HCT116 (cell line): ENCODE data around the gene GPANK1. TPM values are rescaled to one million over a fixed set of nuclear protein-coding genes. Genes with fewer than 3 reads are reported as not detected.

Experiments
- ATAC-seq: fragments of 200-7000 bp; cut with Tn5 transposase; 2 replicates; pipeline ENCODE4 v1.9.1; 2020; ENCODE audit warnings: mild to moderate bottlenecking, moderate library complexity
- BruUV-seq: library from RNA; stranded (reverse); fragments of 400-500 nt; replicated peaks from 2 replicates; lab custom pipeline; 2021; lab: Mats Ljungman, UMichigan
- CTCF ChIA-PET: fragments of 300-600 bp; sonication (Branson Sonifier 250); formaldehyde crosslinking; loops from one replicate; lab custom pipeline; 2021; ENCODE audit warnings: antibody characterized with exemption; lab: Charles Lee
- POLR2A ChIA-PET: fragments of 300-600, 350-600 bp; sonication (Branson Sonifier 250); formaldehyde crosslinking; loops from one replicate; lab custom pipeline; 2021; ENCODE audit warnings: antibody characterized with exemption; lab: Charles Lee
- RAD21 ChIA-PET, 2 experiments: fragments of 300-600 bp; sonication (Branson Sonifier 250); formaldehyde crosslinking; loops; one replicate each; lab custom pipeline; 2023; ENCODE audit warnings: low total read pairs in 2 of 2; ENCODE audit not compliant: uncharacterized antibody in 2 of 2, unreplicated experiment in 2 of 2, low non-redundant PET in 1 of 2; lab: Charles Lee
- DNase-seq: peaks from one replicate; pipeline ENCODE4 v3.0.0-alpha.2; 2010; ENCODE audit warnings: low read depth, low spot score
- H2AFZ ChIP-seq: fragments of 200-600 bp; shearing (Covaris generic), sonication (generic); 2 replicates; pipeline ENCODE4 v1.6.1; 2017; ENCODE audit warnings: low read depth, mixed run types, mixed read lengths, antibody characterized with exemption, low read length; ENCODE audit not compliant: poor library complexity, severe bottlenecking
- H3K27ac ChIP-seq: 2 replicates; pipeline ENCODE4 v1.5.1; 2012; ENCODE audit warnings: low read depth, low read length
- H3K27me3 ChIP-seq: fragments of 200-600 bp; sonication (generic); 2 replicates; pipeline ENCODE4 v1.6.1; 2016; ENCODE audit warnings: mixed run types, low read length, mixed read lengths; ENCODE audit not compliant: insufficient read depth
- H3K36me3 ChIP-seq, 2 experiments: fragments of 200-500 bp in 1 of 2; fragments of 200-600 bp in 1 of 2; sonication (Bioruptor generic) in 1 of 2; sonication (generic) in 1 of 2; 2 replicates each; pipeline versions ENCODE4 v1.5.1 to v1.6.1; 2014 to 2016; ENCODE audit warnings: low read length in 2 of 2, inconsistent platforms in 1 of 2, mixed read lengths in 1 of 2, mixed run types in 1 of 2; ENCODE audit not compliant: insufficient read depth in 2 of 2, control insufficient read depth in 1 of 2
- H3K4me1 ChIP-seq, 2 experiments: fragments of 200-600 bp in 1 of 2; sonication (generic) in 1 of 2; 2 replicates each; pipeline versions ENCODE4 v1.5.1 to v1.6.1; 2012 to 2017; ENCODE audit warnings: low read length in 2 of 2, inconsistent platforms in 1 of 2, mild to moderate bottlenecking in 1 of 2, mixed read lengths in 1 of 2, mixed run types in 1 of 2, moderate library complexity in 1 of 2; ENCODE audit not compliant: insufficient read depth in 2 of 2, control insufficient read depth in 1 of 2
- H3K4me2 ChIP-seq: fragments of 200-600 bp; sonication (generic); 2 replicates; pipeline ENCODE4 v1.6.1; 2017; ENCODE audit warnings: mixed run types, low read length, mixed read lengths
- H3K4me3 ChIP-seq, 2 experiments: fragments of 200-600 bp in 1 of 2; sonication (generic) in 1 of 2; replicated peaks in 1 of 2; 2 replicates each; pipeline ENCODE4 v1.5.1; 2011 to 2016; ENCODE audit warnings: low read length in 2 of 2, control low read depth in 1 of 2, low read depth in 1 of 2, mild to moderate bottlenecking in 1 of 2, mixed read lengths in 1 of 2, mixed run types in 1 of 2
- H3K79me2 ChIP-seq: fragments of 200-600 bp; sonication (generic); 2 replicates; pipeline ENCODE4 v1.6.1; 2017; ENCODE audit warnings: mild to moderate bottlenecking, mixed run types, low read length, moderate library complexity, mixed read lengths; ENCODE audit not compliant: insufficient read depth
- H3K9ac ChIP-seq: fragments of 200-600 bp; sonication (generic); 2 replicates; pipeline ENCODE4 v1.6.1; 2016; ENCODE audit warnings: low read length, mixed read lengths
- H3K9me2 ChIP-seq: fragments of 200-600 bp; sonication (generic), shearing (Covaris generic); 2 replicates; pipeline ENCODE4 v1.6.1; 2017; ENCODE audit warnings: mixed run types, mild to moderate bottlenecking, moderate library complexity; ENCODE audit not compliant: insufficient read depth
- H3K9me3 ChIP-seq, 2 experiments: fragments of 200-500 bp in 1 of 2; fragments of 200-600 bp in 1 of 2; sonication (Bioruptor generic) in 1 of 2; sonication (generic) in 1 of 2; 2 replicates each; pipeline ENCODE4 v1.6.1; 2014 to 2017; ENCODE audit warnings: low read length in 2 of 2, mixed read lengths in 2 of 2, inconsistent platforms in 1 of 2, low read depth in 1 of 2, mild to moderate bottlenecking in 1 of 2, mixed run types in 1 of 2, moderate library complexity in 1 of 2; ENCODE audit not compliant: control insufficient read depth in 1 of 2, insufficient read depth in 1 of 2
- H4K20me1 ChIP-seq: fragments of 200-600 bp; sonication (generic), shearing (Covaris generic); 2 replicates; pipeline ENCODE4 v1.6.1; 2017; ENCODE audit warnings: mixed run types, mild to moderate bottlenecking, moderate library complexity; ENCODE audit not compliant: insufficient read depth
- CBX3 ChIP-seq: IDR thresholded peaks from 2 replicates; pipeline ENCODE4 v1.6.1; 2012; ENCODE audit warnings: low read depth
- EZH2phosphoT487 ChIP-seq: fragments of 200-600 bp; IDR thresholded peaks from 2 replicates; pipeline ENCODE4 v1.6.1; 2018; ENCODE audit warnings: antibody characterized with exemption, borderline replicate concordance
- JUND ChIP-seq: IDR thresholded peaks from 2 replicates; pipeline ENCODE4 v1.6.1; 2012
- MAX ChIP-seq: IDR thresholded peaks from 2 replicates; pipeline ENCODE4 v1.6.1; 2012
- POLR2A ChIP-seq: IDR thresholded peaks from 2 replicates; pipeline ENCODE4 v1.7.0; 2011; ENCODE audit warnings: borderline replicate concordance; ENCODE audit not compliant: insufficient read depth, insufficient read length; ENCODE audit errors: extremely low read depth
- TCF7L2 ChIP-seq: IDR thresholded peaks from 2 replicates; pipeline ENCODE4 v1.7.0; 2011; ENCODE audit warnings: borderline replicate concordance, inconsistent platforms; ENCODE audit not compliant: insufficient read depth, insufficient read length; ENCODE audit errors: extremely low read depth
- ZFX ChIP-seq: fragments of 450-650 bp; IDR thresholded peaks from 2 replicates; pipeline ENCODE4 v1.6.1; 2017
- intact Hi-C: fragments of 100-400 bp; cut with micrococcal nuclease; formaldehyde crosslinking; loops from 2 replicates; pipeline ENCODE4 v1.10.0; 2022
- total RNA-seq: library from RNA; stranded (reverse); gene quantifications from one replicate; pipeline ENCODE4 v1.2.1, GENCODE V29; 2021; ENCODE audit not compliant: unreplicated experiment

The GPANK1 gene
- total RNA-seq, 1 experiment from 2014 or later, result 14.8 TPM

DNA sequence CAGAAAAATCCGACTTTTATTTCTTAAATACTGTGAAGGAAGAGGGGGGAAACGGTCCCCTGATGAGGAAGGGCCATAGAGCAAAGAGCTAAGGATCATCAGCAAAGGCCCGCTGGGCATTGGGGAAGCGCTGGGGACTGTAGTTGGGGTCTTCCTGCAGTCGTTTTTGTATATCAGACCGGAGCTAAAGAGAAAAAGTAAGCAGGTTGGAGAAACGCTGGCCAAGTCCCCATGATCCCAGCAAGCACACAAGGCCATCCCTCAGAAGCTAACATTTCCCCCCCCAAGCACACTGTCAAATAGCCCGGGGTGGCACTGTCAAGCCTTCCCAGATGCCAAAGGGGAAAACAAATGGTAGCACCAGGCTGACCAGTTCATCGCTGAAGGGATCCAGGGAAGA lies 25.8 kb downstream of the GPANK1 start (continued):
- TF ChIP-seq TCF7L2, result no peak
- TF ChIP-seq CBX3, result no peak
- no peak for TF ChIP-seq MAX
- TF ChIP-seq ZFX, result no peak
- no peak for TF ChIP-seq EZH2phosphoT487

GRCh38 chr6:31636698-31637596 lies 27.9 kb downstream of the GPANK1 start:
- TSS peak; percentile 19 for BruUV-seq
- Histone ChIP-seq H3K4me2 (no peak overlapping the region), H3K27me3 (no peaks in the 10 kb centered on the region), H2AFZ (no peak overlapping the region), H3K79me2 (peaks cover 24% of the 10 kb centered on the region; the same call in 1 of the 2 replicates), H3K4me3 (no peak overlapping the region), H3K4me1 (no peaks in the 10 kb centered on the region), H3K36me3 (peaks cover 41 to 67% of the 10 kb centered on the region in 2 experiments; a peak in 3 of 4 replicates), H3K27ac (no peak overlapping the region), H3K9me3 (no peaks in the 10 kb centered on the region), H3K9me2 (no peaks in the 10 kb centered on the region), H4K20me1 (no peaks in the 10 kb centered on the region), H3K9ac (no peak overlapping the region)
- no peak for TF ChIP-seq JUND
- no peak for TF ChIP-seq POLR2A
- no peak for TF ChIP-seq EZH2phosphoT487
- intact Hi-C loops, result no loop called here
- ChIA-PET CTCF (no interaction called here), RAD21 (no interaction called here), POLR2A (no interaction called here)
- ATAC-seq, result no peak
- DNase-seq, result no peak
